ENCODE results near the gene LIX1L.

- TF ChIP-seq POLR2A (IDR thresholded peaks at IDR 0.05) (no peak), CTCF (IDR thresholded peaks at IDR 0.05 in 4 of 5, conservative IDR thresholded peaks at IDR 0.05 in 1 of 5) (no peak)
These were observed 20.4 kb downstream of the LIX1L start for GRCh38 chr1:145937436-145937835.
